HG03571 (cell line): ENCODE data around the gene IL15.
"Not testable (repeated sequence)": the region's sequence is repeated elsewhere in the genome, so short reads cannot be mapped to it uniquely, and the experiment has no call there.

Experiments used
- ATAC-seq: cut with Tn5 transposase; IDR thresholded peaks from one replicate; pipeline ENCODE4 v1.9.1; 2021; ENCODE audit not compliant: unreplicated experiment

Gene IL15

GRCh38 chr4:141692081-141692480 lies 55.7 kb downstream of the IL15 start:
- ATAC-seq, result no peak

GRCh38 chr4:141697116-141697515 lies 60.7 kb downstream of the IL15 start:
- no peak for ATAC-seq

GRCh38 chr4:141702472-141703182 lies 66.2 kb downstream of the IL15 start:
- no peak for ATAC-seq

- ATAC-seq, result no peak
Observed at GRCh38 chr4:141703497-141703896, 67.1 kb downstream of the IL15 start.

- peak; percentile 70 for ATAC-seq
Observed at GRCh38 chr4:141705048-141705746, 68.8 kb downstream of the IL15 start.

GRCh38 chr4:141705747-141706377 lies 69.5 kb downstream of the IL15 start:
- peak; percentile 56 for ATAC-seq

- ATAC-seq, result no peak
Observed at GRCh38 chr4:141706445-141706844, 70.1 kb downstream of the IL15 start.

- no peak for ATAC-seq
Observed at GRCh38 chr4:141711211-141711610, 74.8 kb downstream of the IL15 start.

GRCh38 chr4:141713185-141713584 lies 76.8 kb downstream of the IL15 start:
- ATAC-seq, result no peak

- ATAC-seq, result no peak
Observed at GRCh38 chr4:141713771-141714445, 77.5 kb downstream of the IL15 start.

- ATAC-seq, result no peak
Observed at GRCh38 chr4:141719585-141719984, 83.2 kb downstream of the IL15 start.

- no peak for ATAC-seq
Observed at GRCh38 chr4:141721174-141721573, 84.8 kb downstream of the IL15 start.

GRCh38 chr4:141724646-141725045 lies 88.3 kb downstream of the IL15 start:
- ATAC-seq, result no peak

- no peak for ATAC-seq
Observed at GRCh38 chr4:141727420-141727819, 91.0 kb downstream of the IL15 start.

- no peak for ATAC-seq
Observed at GRCh38 chr4:141730805-141731204, 94.4 kb downstream of the IL15 start.

GRCh38 chr4:141731481-141731880 lies 95.1 kb downstream of the IL15 start:
- no peak for ATAC-seq

GRCh38 chr4:141739636-141740035 lies 103.3 kb downstream of the IL15 start:
- ATAC-seq, result no peak

GRCh38 chr4:141746026-141746425 lies 109.6 kb downstream of the IL15 start:
- ATAC-seq, result no peak

- not testable (repeated sequence) for ATAC-seq
Observed at GRCh38 chr4:141751806-141752205, 115.4 kb downstream of the IL15 start.

GRCh38 chr4:141757287-141757686 lies 120.9 kb downstream of the IL15 start:
- no peak for ATAC-seq

- no peak for ATAC-seq
Observed at GRCh38 chr4:141759796-141760425, 123.5 kb downstream of the IL15 start.
